HepG2 (cell line): ENCODE measurements around the gene FBXO41. TPM values are rescaled to one million over a fixed set of nuclear protein-coding genes. Genes with fewer than 3 reads are reported as not detected.

ENCODE experiments used
- ATF4 ChIP-seq, 2 experiments: fragments of 450-650 bp in 1 of 2; sonication (generic) in 1 of 2; formaldehyde crosslinking; IDR thresholded peaks; 2 replicates each; pipeline versions ENCODE4 v1.5.0 to v1.8.0; 2020 to 2022; ENCODE audit warnings: mild to moderate bottlenecking in 1 of 2, missing genetic modification reagents in 1 of 2
- ATF7-NPFF ChIP-seq: sonication (generic); formaldehyde crosslinking; IDR thresholded peaks from 2 replicates; pipeline ENCODE4 v1.8.1; 2023; ENCODE audit warnings: mild to moderate bottlenecking, low read depth, missing genetic modification reagents, moderate library complexity
- BCLAF1 ChIP-seq: fragments of 450-650 bp; IDR thresholded peaks from 2 replicates; pipeline ENCODE4 v1.6.1; 2017; ENCODE audit warnings: mild to moderate bottlenecking
- CBX2 ChIP-seq, 2 experiments: fragments of 200-600 bp in 1 of 2; sonication (generic); formaldehyde crosslinking in 1 of 2; IDR thresholded peaks; 2 replicates each; pipeline versions ENCODE4 v1.7.0 to v1.8.1; 2018 to 2022; ENCODE audit warnings: low read depth in 2 of 2, low read length in 1 of 2, mild to moderate bottlenecking in 1 of 2, missing genetic modification reagents in 1 of 2
- CREBL2 ChIP-seq: sonication (generic); formaldehyde crosslinking; IDR thresholded peaks from 2 replicates; pipeline ENCODE4 v1.8.1; 2023; ENCODE audit warnings: missing genetic modification reagents, mild to moderate bottlenecking, borderline replicate concordance
- ETS1 ChIP-seq: sonication (generic); formaldehyde crosslinking; IDR thresholded peaks from 2 replicates; pipeline ENCODE4 v1.4.0; 2020; ENCODE audit warnings: missing genetic modification reagents
- KLF9 ChIP-seq: IDR thresholded peaks from 2 replicates; pipeline ENCODE4 v1.6.1; 2016; ENCODE audit warnings: low read depth
- KMT2A ChIP-seq: sonication (generic); formaldehyde crosslinking; IDR thresholded peaks from 2 replicates; pipeline ENCODE4 v1.4.0; 2020; ENCODE audit warnings: missing genetic modification reagents
- MED13 ChIP-seq: sonication (generic); formaldehyde crosslinking; IDR thresholded peaks from 2 replicates; pipeline ENCODE4 v1.5.0; 2020; ENCODE audit warnings: missing genetic modification reagents
- MEIS2 ChIP-seq: sonication (generic); formaldehyde crosslinking; IDR thresholded peaks from 2 replicates; pipeline ENCODE4 v1.9.0; 2021; ENCODE audit warnings: mild to moderate bottlenecking, missing genetic modification reagents
- REPIN1 ChIP-seq: sonication (generic); formaldehyde crosslinking; IDR thresholded peaks from 2 replicates; pipeline ENCODE4 v1.8.0; 2022; ENCODE audit warnings: missing genetic modification reagents, low read depth, mild to moderate bottlenecking, borderline replicate concordance
- YEATS4 ChIP-seq: sonication (generic); formaldehyde crosslinking; IDR thresholded peaks from 2 replicates; pipeline ENCODE4 v1.4.0; 2020; ENCODE audit warnings: missing genetic modification reagents, borderline replicate concordance
- ZBTB38 ChIP-seq: sonication (generic); formaldehyde crosslinking; IDR thresholded peaks from 2 replicates; pipeline ENCODE4 v1.5.1; 2020; ENCODE audit warnings: mild to moderate bottlenecking, missing genetic modification reagents
- ZNF280B ChIP-seq: sonication (generic); formaldehyde crosslinking; IDR thresholded peaks from 2 replicates; pipeline ENCODE4 v1.5.0; 2020; ENCODE audit warnings: missing genetic modification reagents, mild to moderate bottlenecking, borderline replicate concordance
- ZNF446 ChIP-seq: sonication (generic); formaldehyde crosslinking; IDR thresholded peaks from 2 replicates; pipeline ENCODE4 v1.5.0; 2020; ENCODE audit warnings: mild to moderate bottlenecking, missing genetic modification reagents
- ZNF546 ChIP-seq: sonication (generic); formaldehyde crosslinking; conservative IDR thresholded peaks from 2 replicates; pipeline ENCODE4 v1.8.1; 2023; ENCODE audit warnings: mild to moderate bottlenecking, missing genetic modification reagents
- ZNF597 ChIP-seq: sonication (generic); formaldehyde crosslinking; IDR thresholded peaks from 2 replicates; pipeline ENCODE4 v1.5.0; 2020; ENCODE audit warnings: missing genetic modification reagents
- ZNF652 ChIP-seq: IDR thresholded peaks from 2 replicates; pipeline ENCODE4 v1.6.1; 2016; ENCODE audit warnings: low read depth, borderline replicate concordance
- polyA plus RNA-seq, 8 experiments: library from polyadenylated mRNA; depleted of rRNA in 3 of 8; stranded (reverse) in 7 of 8; unstranded in 1 of 8; fragments of >200 nt; fragmentation: Illumina TruSeq in 4 of 8; extraction: Trizol in 4 of 8; gene quantifications; 2 replicates each; pipeline versions ENCODE4 v1.2.1 to v1.2.3, GENCODE V29; 2011 to 2016; ENCODE audit warnings: low read depth in 4 of 8, missing spikeins in 1 of 8, mixed read lengths in 1 of 8; ENCODE audit not compliant: insufficient read depth in 1 of 8
- total RNA-seq, 5 experiments: library from RNA; depleted of rRNA; stranded (reverse); fragments of >200 nt; fragmentation: Illumina TruSeq; extraction: Trizol; gene quantifications; 2 replicates each; pipeline ENCODE4 v1.2.3, GENCODE V29; 2016; ENCODE audit warnings: low read depth in 1 of 5

The FBXO41 gene
- total and polyA plus RNA-seq, 2 of the 13 experiments (the other 11 are each of a cell fraction or from before 2014, with no cell fraction given) = 4.2 to 10.3 TPM

- TF ChIP-seq ATF4 (CRISPR knock-in tag; IDR thresholded peaks at IDR 0.05) (no peak), ZNF546 (CRISPR knock-in tag) (0 out of 2 replicates have a peak, but pooled peaks have one; percentile 69), CBX2 (IDR thresholded peaks at IDR 0.05; ENCODE audit: low read depth, low read length) (no peak), CBX2 (CRISPR knock-in tag; IDR thresholded peaks at IDR 0.05; ENCODE audit: low read depth) (no peak; the same call in 1 of the 2 replicates), ATF7-NPFF (CRISPR knock-in tag) (peak; percentile 53; the same call in 1 of the 2 replicates), REPIN1 (CRISPR knock-in tag) (no peak), KMT2A (CRISPR knock-in tag) (peak; percentile 75), ZNF280B (CRISPR knock-in tag) (peak; percentile 28; the same call in 1 of the 2 replicates), MEIS2 (CRISPR knock-in tag) (peak; percentile 73), ZBTB38 (CRISPR knock-in tag) (no peak), ZNF597 (CRISPR knock-in tag) (0 out of 2 replicates have a peak, but pooled peaks have one; percentile 50), ZNF652 (CRISPR knock-in tag) (no peak), KLF9 (CRISPR knock-in tag) (peak; percentile 96), CREBL2 (CRISPR knock-in tag) (peak; percentile 44; the same call in 1 of the 2 replicates), ETS1 (CRISPR knock-in tag) (peak; percentile 60; the same call in 1 of the 2 replicates), MED13 (CRISPR knock-in tag) (peak; percentile 71; the same call in 1 of the 2 replicates), YEATS4 (CRISPR knock-in tag) (peak; percentile 92), ZNF446 (CRISPR knock-in tag) (peak; percentile 98), BCLAF1 (no peak)
These were observed 69.9 kb downstream of the FBXO41 start, which contains the start of gene SMYD5 (continued) for GRCh38 chr2:73214120-73215035.
